ENCODE data around the gene KLHDC4.

The KLHDC4 gene

DNA sequence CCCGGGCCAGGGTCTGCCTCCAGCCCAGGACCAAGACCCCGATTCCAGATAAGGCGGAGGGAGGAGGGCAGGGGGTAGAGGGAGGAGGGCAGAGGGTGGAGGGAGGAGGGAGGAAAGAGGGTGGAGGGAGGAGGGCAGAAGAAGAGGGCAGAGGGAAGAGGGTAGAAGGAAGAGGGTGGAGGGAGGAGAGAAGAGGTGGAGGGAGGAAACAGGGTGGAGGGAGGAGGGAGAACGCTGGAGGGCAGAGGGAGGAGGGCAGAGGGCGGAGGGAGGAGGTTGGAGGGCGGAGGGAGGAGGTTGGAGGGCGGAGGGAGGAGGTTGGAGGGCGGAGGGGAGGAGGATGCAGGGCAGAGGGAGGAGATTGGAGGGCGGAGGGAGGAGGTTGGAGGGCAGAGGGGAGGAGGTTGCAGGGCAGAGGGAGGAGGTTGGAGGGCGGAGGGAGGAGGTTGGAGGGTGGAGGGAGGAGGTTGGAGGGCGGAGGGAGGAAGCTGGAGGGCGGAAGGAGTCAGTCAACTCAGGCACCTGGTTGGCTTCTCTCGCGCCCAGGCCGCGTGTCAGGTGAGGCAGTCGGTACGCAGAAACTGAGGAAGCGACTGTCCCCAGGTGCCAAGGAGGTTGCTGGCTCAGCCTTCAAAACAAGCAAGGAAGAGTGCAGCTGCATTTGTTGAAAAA is 65.2 kb downstream of the KLHDC4 start:
- DNase-seq, result no peak

DNA sequence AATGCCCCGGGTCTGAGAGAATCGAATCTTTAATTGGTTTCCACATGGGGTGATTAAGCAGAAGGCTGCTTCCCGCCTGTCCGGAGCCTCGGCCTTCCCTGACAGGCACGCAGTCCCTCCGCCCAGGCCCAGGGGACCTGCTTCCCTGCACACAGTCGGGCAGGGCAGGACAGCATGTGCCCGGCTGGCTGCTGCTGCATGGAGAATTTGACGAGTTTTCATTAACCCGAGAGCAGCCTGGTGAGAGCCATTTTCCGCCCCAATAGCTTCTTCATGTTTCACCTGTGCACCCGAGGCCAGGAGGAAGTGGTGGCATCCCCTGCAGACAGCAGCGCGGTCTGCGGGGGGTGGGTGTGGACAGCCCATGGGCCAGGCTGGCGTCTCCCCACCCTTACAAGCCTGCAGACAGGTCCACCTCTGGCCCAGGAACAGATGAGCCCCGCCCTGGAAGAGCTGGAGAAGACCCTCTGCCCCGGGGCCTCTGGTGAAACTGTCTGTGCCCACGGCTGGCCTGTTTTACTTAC is 67.0 kb downstream of the KLHDC4 start:
- DNase-seq, result no peak

GRCh38 chr16:87698241-87698640 is 67.5 kb downstream of the KLHDC4 start:
- DNase-seq, result no peak

DNA sequence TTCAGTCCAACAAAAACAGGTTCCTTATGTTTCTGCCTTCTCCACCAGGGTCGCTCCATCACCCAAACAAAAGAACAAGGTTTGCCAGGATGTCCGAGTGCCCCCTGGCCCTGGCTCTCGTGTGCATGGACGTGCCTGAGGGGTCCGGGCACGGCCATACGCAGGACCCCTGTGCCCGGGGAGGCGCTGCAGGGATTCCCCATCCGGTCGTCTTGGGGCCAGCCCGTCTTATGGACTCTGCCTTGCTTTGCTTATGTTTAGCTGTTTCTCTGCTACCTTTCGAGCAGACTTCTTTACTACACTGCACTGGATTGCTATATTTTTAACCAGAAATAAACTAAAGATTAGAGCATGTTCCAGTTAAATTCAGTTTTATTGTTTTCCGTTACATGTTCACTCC is 68.0 kb downstream of the KLHDC4 start:
- no peak for DNase-seq

DNA sequence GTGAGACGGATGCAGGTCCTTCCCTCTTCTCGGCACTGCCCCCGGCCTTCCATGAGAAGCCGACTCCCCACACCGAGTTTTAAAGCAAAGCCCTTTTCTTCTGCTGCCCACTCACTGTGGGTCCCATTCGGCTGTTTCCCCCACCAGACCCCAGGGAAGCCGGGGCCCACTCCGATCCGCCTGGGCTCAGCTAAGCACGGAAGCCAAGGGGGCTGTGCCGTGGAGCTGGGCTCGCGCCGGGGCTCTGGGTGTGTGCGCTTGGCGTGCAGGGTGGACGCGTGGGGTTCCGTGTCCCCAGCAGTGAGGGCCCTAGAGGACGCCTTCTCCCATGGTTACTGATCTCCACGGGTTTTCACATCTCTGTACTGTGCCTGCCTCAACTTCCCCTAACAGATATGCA is 68.5 kb downstream of the KLHDC4 start:
- no peak for DNase-seq

DNA sequence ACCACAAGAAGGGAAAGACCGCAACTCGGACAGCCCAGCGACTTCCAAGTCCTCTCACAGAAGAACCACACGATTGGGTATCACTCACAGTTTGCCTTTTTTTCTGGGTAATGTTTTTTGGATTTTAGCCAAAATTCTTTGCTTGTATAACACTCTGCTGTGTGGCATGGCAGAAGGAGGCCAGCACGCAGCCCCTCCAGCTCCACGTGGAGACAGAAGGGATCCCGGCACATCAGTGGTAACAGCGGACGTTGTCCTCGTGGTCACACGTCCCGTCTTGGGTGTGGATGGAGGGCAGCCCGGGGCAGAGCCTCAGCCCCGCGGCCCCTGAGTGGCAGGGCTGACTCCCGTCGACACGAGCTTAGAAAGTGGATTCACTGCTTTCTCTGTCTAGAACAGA is 69.1 kb downstream of the KLHDC4 start:
- DNase-seq, result no peak

DNA sequence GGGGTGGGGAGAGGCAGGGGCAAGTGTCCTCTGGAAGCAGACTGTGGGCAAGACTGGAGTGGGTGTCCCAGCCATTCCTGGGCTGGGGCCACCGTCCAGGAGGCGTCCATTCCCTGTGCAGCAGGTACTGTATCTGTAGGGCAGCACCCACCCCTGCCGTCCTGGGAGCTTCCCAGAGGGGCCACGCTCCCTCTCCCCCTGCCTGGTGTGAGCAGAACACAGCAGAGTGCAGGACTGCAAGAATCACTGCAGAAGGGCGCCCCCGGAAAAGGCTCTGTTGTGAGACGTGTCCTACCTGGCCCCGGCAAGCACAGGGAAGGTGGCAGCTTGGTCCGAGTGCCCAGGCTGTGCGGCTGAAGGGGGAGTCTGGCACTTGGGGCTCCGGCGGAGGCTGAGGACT is 70.3 kb downstream of the KLHDC4 start:
- no peak for DNase-seq

DNA sequence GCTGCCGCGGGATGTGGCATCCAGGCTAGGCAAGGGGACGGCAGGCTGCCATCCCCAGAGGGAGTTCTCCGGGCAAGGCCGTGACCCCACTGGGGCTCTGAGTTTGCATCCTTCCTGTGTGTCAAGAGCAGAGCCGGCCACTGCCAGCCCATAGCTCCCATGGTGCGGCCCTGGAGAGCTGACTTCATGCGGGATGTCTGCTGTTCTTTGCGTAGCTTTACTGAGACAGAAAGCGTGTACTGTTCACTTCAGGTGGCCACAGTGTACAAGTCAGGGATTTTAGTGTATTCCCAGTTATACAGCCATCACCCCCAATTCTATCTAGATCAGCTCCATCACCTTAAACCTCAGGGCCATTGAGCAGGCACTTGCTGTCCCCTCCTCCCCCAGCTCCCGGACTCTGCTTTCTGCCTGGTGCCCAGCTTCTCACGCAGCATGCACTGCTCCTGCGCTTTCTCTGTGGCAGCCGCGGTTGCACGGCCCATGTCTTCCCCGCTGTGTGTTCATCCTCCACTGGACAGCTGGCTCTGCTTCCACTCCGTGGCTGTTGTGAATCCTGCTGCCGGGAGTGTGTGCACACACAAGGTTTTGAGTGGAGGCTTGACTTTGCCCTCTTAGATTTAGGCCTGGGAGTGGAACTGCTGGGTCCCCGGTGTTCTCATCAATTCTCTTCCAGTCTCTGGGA is 71.2 kb downstream of the KLHDC4 start:
- DNase-seq, result no peak

DNA sequence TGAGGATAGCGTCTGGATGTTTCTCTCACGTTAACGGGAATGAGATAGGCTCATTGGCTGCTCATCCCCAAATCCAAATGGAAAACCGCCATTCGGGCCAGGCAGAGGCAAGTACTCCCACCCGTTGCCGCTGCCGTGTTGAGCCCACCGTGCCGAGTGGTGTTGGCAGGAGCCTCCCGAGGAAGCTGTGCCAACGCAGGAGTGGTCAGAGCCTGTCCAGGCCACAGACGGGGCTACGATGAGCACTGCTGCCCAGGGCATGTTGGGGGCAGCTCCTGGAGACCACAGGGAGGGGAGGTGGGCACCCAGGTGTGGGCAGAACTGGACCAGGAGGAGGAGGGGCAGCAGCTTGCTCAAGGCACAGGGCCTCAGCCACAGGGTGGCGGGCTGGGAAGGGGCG is 72.0 kb downstream of the KLHDC4 start:
- DNase-seq, result no peak

- DNase-seq, result no peak
These were observed 73.0 kb downstream of the KLHDC4 start for GRCh38 chr16:87692756-87693155.

DNA sequence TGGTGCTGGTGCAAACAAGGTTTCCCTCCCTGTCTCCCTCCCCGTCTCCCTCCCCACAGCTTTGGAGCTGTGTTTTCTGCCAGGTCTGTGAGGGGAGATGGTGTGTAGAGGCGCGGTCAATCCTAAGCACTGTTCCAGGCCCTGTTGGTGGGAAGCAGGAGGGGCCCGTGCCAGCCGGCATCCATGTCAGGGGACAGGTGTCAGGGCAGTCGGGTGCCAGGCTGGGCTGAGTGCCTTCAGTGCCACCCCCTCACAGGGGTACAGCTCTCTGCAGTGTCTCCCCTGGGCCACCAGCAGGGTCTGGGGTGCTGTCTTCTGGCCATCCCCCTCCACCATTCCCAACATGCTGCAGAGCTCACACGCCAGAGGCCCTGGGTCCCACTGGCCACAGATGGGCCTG is 73.6 kb downstream of the KLHDC4 start:
- DNase-seq, result no peak

DNA sequence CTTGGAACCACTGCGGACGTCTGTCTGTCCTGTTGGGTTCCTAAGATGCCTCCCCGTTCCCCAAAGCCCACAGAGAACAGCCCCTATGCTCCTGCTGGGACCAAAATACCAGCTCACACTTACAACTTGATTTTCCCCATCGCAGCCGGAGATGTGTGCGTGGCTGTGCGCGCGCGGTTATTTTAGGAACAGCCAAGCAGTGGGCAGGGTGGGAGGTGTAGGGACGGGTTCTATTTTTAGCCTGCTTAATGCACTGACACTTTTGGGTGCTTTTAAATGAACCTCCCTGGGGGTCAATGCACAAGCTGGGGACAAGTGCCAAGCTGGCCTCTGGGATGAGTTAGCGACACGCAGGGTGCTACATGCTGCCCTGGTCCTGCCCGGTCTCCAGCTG is 74.1 kb downstream of the KLHDC4 start:
- DNase-seq, result no peak

DNA sequence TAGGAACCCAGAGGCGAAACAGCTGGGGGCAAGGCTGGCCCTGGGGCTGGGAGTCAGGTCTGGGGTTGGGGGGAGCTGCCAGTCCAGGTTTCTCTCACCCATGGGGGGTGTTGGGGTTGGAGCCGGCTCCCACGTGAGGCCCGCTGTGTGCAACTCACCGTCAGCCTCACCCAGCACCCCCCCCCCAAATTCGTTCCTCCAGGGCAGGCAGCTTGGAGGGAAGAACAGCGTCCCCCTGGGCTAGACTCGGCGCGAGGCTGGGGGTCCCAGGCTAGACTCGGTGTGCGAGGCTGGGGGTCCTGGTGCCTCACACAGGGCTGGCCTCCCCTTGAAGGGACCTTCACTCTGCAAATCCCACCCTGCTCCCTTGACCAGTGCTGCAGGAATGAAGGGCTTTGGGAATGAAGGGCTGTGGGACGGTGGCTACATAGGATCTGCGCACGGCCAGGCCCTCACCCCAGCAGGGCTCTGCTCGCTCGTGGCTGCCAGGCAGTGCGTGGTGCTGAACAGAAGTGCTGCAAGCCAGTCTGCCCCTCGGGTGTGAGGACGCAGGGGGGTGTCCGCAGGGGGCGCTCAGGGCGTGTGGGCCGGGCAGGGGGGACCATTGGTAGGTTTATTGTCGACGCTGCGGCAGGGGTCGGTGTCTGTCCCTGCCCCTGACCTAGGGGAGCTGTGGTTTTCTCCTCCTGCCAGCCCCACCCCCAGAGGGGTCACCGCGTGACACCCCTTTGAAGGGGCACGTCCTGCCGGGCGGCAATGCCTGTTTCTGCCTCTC is 74.7 kb downstream of the KLHDC4 start:
- no peak for DNase-seq

DNA sequence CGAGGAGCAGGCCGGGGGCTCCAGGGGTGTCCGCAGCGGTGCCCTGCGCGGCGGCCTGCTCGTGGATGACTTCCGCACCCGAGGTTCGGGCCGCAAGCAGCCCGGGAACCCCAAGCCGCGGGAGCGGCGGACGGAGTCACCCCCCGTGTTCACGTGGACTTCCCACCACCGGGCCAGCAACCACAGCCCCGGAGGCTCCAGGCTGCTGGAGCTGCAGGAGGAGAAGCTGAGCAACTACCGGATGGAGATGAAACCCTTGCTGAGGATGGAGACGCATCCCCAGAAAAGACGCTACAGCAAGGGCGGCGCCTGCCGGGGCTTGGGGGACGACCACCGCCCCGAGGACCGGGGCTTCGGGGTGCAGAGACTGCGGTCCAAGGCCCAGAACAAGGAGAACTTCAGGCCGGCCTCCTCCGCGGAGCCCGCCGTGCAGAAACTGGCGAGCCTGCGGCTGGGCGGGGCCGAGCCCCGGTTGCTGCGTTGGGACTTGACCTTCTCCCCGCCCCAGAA is 75.8 kb downstream of the KLHDC4 start:
- DNase-seq, result no peak

DNA sequence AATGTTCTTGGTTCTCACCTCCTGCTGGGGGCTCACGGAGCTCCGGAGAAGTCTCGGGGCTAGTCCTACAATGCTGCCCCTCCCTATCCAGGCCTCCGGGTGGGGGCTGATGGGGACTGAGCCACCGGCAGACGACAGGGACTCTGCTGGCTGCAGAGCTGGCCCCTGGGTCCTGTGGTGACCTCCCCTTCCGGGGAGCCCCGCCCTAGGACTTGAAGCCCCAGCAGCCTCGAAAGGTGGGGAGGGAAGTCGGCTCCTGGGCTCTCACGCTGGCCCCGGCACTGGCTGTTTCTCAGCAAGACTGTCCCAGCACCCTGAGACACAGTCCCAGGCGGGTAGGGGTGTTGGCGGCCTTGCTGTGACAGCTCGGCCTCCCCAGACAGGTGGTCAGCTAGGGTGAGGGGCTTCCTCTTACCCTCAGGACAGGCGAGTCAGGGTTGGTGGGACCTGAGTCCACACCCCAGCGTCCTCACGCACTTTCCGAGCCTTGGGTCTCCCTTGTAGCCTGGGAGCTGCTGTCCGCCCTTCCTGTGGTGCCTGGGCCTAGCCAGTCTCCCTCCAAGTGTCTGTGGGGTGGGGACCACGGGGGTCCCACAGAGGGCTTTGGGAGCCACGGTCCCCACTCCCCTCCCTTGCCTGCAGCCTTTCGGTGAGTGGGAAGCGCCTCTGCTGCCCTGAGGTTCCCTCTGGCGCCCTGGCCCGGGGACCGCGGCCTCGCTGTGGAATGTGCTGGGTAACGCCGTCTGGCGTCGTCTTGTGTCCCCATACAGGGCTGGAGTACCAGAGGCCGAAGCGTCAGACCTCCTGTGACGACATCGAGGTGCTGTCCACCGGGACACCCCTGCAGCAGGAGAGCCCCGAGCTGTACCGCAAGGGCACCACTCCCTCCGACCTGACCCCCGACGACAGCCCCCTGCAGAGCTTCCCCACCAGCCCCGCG is 76.6 kb downstream of the KLHDC4 start:
- DNase-seq, result no peak

DNA sequence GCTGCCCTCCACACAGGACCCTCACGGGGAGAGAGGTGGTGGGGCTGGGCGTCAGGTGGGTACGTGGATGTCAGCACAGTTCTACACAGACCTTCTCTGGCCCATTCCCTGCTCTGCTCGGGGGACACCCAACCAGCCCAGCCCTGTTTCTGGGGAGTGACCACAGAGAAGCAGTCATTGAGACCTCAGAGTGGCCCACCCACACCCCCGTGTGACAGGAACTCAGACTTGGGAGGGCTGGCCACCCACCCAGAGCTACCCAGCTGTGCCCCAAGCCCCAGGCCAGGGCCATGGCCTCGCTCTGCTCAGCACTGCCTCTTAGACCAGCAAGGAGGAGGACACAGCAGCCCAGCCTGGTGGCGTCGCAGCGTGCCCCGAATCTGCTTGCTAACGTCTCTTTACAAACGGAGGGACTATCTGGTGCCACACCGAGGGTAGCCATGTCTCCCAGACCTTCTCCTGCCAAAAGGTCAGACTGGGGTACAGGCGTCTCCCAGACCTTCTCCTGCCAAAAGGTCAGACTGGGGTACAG is 77.7 kb downstream of the KLHDC4 start:
- no peak for DNase-seq

- DNase-seq, result no peak
These were observed 78.5 kb downstream of the KLHDC4 start for GRCh38 chr16:87687126-87687910.

GRCh38 chr16:87686697-87687096 is 79.1 kb downstream of the KLHDC4 start:
- DNase-seq, result no peak

GRCh38 chr16:87685766-87686165 is 80.0 kb downstream of the KLHDC4 start:
- DNase-seq, result no peak

GRCh38 chr16:87685405-87685755 is 80.4 kb downstream of the KLHDC4 start:
- DNase-seq, result no peak

Measured in right kidney (tissue), 1 donor.